ENCODE measurements around the gene ANKFN1. TPM values are rescaled to one million over a fixed set of nuclear protein-coding genes. Genes with fewer than 3 reads are reported as not detected.

Gene ANKFN1
- total RNA-seq, 1 experiment from 2014 or later = 0.49 TPM

DNA sequence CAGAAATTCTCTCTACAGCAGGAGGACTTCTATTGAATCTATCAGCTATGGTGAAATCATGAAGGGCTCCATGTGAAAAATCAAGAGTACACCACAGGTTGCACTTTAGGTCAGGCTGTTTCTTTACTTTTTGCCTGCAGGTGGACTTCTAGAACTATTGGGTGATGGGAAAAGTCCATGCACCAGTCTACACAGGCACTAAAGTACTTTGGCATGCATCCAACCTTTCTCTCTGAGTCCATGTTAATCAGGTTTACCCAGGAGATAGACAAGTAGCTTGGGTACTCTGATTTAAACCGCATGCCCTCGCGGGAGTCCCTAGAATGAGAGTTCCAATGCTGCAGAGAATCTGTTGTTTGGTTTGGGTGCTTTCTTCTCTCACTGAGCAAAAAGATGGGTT, 9.1 kb upstream of the ANKFN1 start:
- no peak overlapping the region for H3K27ac Mint-ChIP-seq (ENCODE audit: low read depth, unreplicated experiment)
- H3K27me3 Mint-ChIP-seq (ENCODE audit: insufficient read depth, unreplicated experiment) = no peaks in the 10 kb centered on the region
- H3K36me3 Mint-ChIP-seq (ENCODE audit: insufficient read depth, unreplicated experiment) = no peaks in the 10 kb centered on the region
- intact Hi-C loops (cut with micrococcal nuclease) = no loop called here
- TF ChIP-seq, protein P1, sequence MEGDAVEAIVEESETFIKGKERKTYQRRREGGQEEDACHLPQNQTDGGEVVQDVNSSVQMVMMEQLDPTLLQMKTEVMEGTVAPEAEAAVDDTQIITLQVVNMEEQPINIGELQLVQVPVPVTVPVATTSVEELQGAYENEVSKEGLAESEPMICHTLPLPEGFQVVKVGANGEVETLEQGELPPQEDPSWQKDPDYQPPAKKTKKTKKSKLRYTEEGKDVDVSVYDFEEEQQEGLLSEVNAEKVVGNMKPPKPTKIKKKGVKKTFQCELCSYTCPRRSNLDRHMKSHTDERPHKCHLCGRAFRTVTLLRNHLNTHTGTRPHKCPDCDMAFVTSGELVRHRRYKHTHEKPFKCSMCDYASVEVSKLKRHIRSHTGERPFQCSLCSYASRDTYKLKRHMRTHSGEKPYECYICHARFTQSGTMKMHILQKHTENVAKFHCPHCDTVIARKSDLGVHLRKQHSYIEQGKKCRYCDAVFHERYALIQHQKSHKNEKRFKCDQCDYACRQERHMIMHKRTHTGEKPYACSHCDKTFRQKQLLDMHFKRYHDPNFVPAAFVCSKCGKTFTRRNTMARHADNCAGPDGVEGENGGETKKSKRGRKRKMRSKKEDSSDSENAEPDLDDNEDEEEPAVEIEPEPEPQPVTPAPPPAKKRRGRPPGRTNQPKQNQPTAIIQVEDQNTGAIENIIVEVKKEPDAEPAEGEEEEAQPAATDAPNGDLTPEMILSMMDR (IDR thresholded peaks at IDR 0.05; ENCODE audit: unreplicated experiment) = no peak
- POLR2A ChIA-PET = interaction anchor here (1.1 kb wide), 1 partner anchor 16 kb away, joined by 3 read pairs; no protein-coding TSS in a partner anchor
- H3K9me3 Mint-ChIP-seq (ENCODE audit: unreplicated experiment) = no peaks in the 10 kb centered on the region
- peaks cover 10% of the 10 kb centered on the region for H3K4me1 Mint-ChIP-seq (ENCODE audit: insufficient read depth, unreplicated experiment)
- CTCF ChIA-PET = no interaction called here
- no TSS peak for BruUV-seq (replicated peaks)
- no peak for DNase-seq (ENCODE audit: unreplicated experiment)
- H3K4me3 Mint-ChIP-seq (ENCODE audit: unreplicated experiment) = no peak overlapping the region

DNA sequence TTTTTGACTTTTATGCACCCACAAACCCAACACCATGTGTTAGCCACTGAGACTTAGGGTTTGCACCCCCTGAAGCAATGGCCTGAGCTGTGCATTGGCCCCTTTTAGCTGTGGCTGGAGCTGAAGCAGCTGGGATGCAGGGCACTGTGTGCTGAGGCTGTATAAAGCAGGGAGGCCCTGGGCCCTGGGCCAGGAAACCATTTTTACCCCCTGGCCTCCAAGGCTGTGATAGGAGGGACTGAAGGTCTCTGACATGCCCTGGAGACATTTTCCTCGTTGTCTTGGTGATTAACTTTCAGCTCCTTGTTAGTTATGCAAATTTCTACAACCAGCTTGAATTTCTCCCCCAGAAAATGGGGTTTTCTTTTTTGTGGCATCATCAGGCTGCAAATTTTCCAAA, 6.7 kb upstream of the ANKFN1 start:
- Mint-ChIP-seq H3K4me3 (ENCODE audit: unreplicated experiment) (no peak overlapping the region), H3K36me3 (ENCODE audit: insufficient read depth, unreplicated experiment) (no peaks in the 10 kb centered on the region), H3K9me3 (ENCODE audit: unreplicated experiment) (no peaks in the 10 kb centered on the region), H3K27me3 (ENCODE audit: insufficient read depth, unreplicated experiment) (no peaks in the 10 kb centered on the region), H3K27ac (ENCODE audit: low read depth, unreplicated experiment) (no peak overlapping the region), H3K4me1 (ENCODE audit: insufficient read depth, unreplicated experiment) (peaks cover 10% of the 10 kb centered on the region)
- POLR2A ChIA-PET = no interaction called here
- BruUV-seq (replicated peaks) = no TSS peak
- CTCF ChIA-PET = no interaction called here
- no peak for DNase-seq (ENCODE audit: unreplicated experiment)
- intact Hi-C loops (cut with micrococcal nuclease) = no loop called here
- TF ChIP-seq, protein P1 (IDR thresholded peaks at IDR 0.05; ENCODE audit: unreplicated experiment) = no peak

DNA sequence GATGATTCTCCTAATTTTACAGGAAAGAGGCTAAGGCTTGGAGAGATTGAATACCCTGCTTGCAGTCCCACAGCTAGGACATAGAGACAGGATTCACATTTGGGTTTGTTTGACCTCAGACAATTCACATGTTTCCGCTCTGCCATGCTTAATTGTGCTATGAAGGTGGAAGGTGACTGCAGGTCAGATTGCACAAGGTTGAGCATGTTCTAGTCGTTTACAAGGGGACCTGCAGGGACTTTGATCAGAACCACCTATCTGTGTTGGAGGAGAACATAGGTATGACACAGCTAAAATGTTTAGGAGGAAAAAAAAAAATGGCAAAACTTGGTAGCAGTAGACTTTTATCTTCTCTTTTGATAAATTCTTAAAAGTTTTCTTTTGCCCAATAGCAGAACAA, 4.9 kb upstream of the ANKFN1 start:
- Mint-ChIP-seq H3K4me3 (ENCODE audit: unreplicated experiment) (no peak overlapping the region), H3K9me3 (ENCODE audit: unreplicated experiment) (no peaks in the 10 kb centered on the region), H3K27me3 (ENCODE audit: insufficient read depth, unreplicated experiment) (no peaks in the 10 kb centered on the region), H3K36me3 (ENCODE audit: insufficient read depth, unreplicated experiment) (no peaks in the 10 kb centered on the region), H3K27ac (ENCODE audit: low read depth, unreplicated experiment) (no peak overlapping the region), H3K4me1 (ENCODE audit: insufficient read depth, unreplicated experiment) (no peaks in the 10 kb centered on the region)
- intact Hi-C loops (cut with micrococcal nuclease) = no loop called here
- POLR2A ChIA-PET = no interaction called here
- CTCF ChIA-PET = no interaction called here
- BruUV-seq (replicated peaks) = no TSS peak
- DNase-seq (ENCODE audit: unreplicated experiment) = no peak
- TF ChIP-seq, protein P1 (IDR thresholded peaks at IDR 0.05; ENCODE audit: unreplicated experiment) = no peak

DNA sequence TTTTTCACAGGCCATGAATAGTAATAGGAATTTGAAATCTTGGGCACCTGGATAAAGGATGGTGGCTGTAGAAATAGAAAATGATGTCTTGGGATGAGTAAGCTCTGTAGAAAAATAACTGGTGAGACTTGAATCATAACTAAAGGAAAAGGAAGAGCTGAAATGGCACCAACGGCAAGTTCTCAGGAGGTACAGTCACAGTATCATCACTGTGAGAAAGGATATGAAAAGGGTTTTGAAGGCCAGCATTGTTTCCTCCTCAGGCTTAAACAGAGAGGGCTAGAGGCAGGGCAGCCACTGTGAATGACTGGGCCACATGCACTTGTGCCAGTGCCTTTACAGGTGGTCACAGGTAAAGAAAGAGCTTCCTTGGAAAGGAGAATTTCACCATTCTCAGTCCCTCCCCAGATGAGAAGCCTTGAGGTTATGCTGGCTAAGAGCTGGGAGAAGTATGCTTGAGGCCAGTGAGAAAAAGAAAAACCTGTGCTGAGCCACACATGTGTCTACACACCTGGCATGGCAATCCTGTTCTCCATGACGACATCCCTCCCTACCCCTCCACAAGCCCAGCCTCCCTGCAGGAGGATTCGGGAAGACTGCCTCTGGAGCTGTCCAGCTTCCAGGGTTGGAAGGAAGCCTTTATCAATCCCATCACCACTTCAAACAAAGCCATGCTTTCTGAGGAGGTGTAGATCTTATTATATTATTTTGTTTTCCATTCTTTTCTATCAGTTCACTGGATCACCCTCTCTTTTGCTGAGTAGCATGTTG, 3.8 kb upstream of the ANKFN1 start:
- H3K27me3 Mint-ChIP-seq (ENCODE audit: insufficient read depth, unreplicated experiment) = no peaks in the 10 kb centered on the region
- TF ChIP-seq, protein P1 (IDR thresholded peaks at IDR 0.05; ENCODE audit: unreplicated experiment) = no peak
- no peaks in the 10 kb centered on the region for H3K4me1 Mint-ChIP-seq (ENCODE audit: insufficient read depth, unreplicated experiment)
- BruUV-seq (replicated peaks) = no TSS peak
- no peak overlapping the region for H3K27ac Mint-ChIP-seq (ENCODE audit: low read depth, unreplicated experiment)
- DNase-seq (ENCODE audit: unreplicated experiment) = no peak
- H3K4me3 Mint-ChIP-seq (ENCODE audit: unreplicated experiment) = no peak overlapping the region
- POLR2A ChIA-PET = no interaction called here
- no peaks in the 10 kb centered on the region for H3K9me3 Mint-ChIP-seq (ENCODE audit: unreplicated experiment)
- no peaks in the 10 kb centered on the region for H3K36me3 Mint-ChIP-seq (ENCODE audit: insufficient read depth, unreplicated experiment)
- intact Hi-C loops (cut with micrococcal nuclease) = no loop called here
- CTCF ChIA-PET = interaction anchor here (0.8 to 1.0 kb wide), 3 partner anchors 11 to 631 kb away, joined by 3 to 4 read pairs (median 3); no protein-coding TSS in a partner anchor

All from MCF 10A (cell line).